Gastroesophageal sphincter (tissue), 4 donors: ENCODE data around the gene AK5. TPM values are rescaled to one million over a fixed set of nuclear protein-coding genes. Genes with fewer than 3 reads are reported as not detected.
"Not testable (repeated sequence)": the region's sequence is repeated elsewhere in the genome, so short reads cannot be mapped to it uniquely, and the experiment has no call there.

ENCODE experiments used
- ATAC-seq: fragments of 150-250 bp; one replicate; pipeline ENCODE4 v1.9.1; 2016; ENCODE audit warnings: mild to moderate bottlenecking, moderate library complexity
- H3K27ac ChIP-seq, 4 donors: fragments of 200-600 bp; sonication (generic) in 3 of 4; 1 replicate in 3 of 4; 2 replicates in 1 of 4; pipeline ENCODE4 v1.5.1; 2016 to 2019
- H3K27me3 ChIP-seq: fragments of 200-600 bp; sonication (generic); one replicate; pipeline ENCODE4 v1.5.1; 2019
- H3K36me3 ChIP-seq, 2 donors: fragments of 200-600 bp; sonication (generic); one replicate each; pipeline ENCODE4 v1.5.1; 2019; ENCODE audit warnings: control low read depth in 1 of 2
- H3K4me1 ChIP-seq, 3 donors: fragments of 200-600 bp; sonication (generic); 1 replicate in 2 of 3; 2 replicates in 1 of 3; pipeline ENCODE4 v1.5.1; 2016 to 2019; ENCODE audit warnings: control low read depth in 2 of 3
- H3K4me3 ChIP-seq, 2 donors: fragments of 200-600 bp; sonication (generic); one replicate each; pipeline ENCODE4 v1.5.1; 2019; ENCODE audit warnings: mild to moderate bottlenecking in 1 of 2, moderate library complexity in 1 of 2
- H3K9me3 ChIP-seq, 3 donors: fragments of 200-600 bp; sonication (generic); one replicate each; pipeline ENCODE4 v1.5.1; 2017 to 2019; ENCODE audit warnings: control low read depth in 2 of 3
- EP300 ChIP-seq: sonication (generic); formaldehyde crosslinking; IDR thresholded peaks from one replicate; pipeline ENCODE4 v1.6.1; 2017; ENCODE audit warnings: antibody characterized with exemption, mild to moderate bottlenecking
- POLR2A ChIP-seq, 2 donors: fragments of 450-650 bp; IDR thresholded peaks; one replicate each; pipeline ENCODE4 v1.6.1; 2017; ENCODE audit warnings: antibody characterized with exemption in 2 of 2, mild to moderate bottlenecking in 2 of 2, moderate library complexity in 1 of 2
- POLR2AphosphoS5 ChIP-seq: sonication (generic); formaldehyde crosslinking; IDR thresholded peaks from one replicate; pipeline ENCODE4 v1.6.1; 2017; ENCODE audit warnings: antibody characterized with exemption
- WGBS, 2 donors: methylation state at CpG; one replicate each; pipeline ENCODE4 v1.1.5; 2018; ENCODE audit warnings: low coverage in 1 of 2; 5-methylcytosine and 5-hydroxymethylcytosine counted together
- total RNA-seq, 4 donors: library from RNA; depleted of rRNA; stranded (reverse); fragments of >200 nt; gene quantifications; one replicate each; pipeline ENCODE4 v1.1.0, GENCODE V29; 2016
- TF ChIP-seq, protein P1 (sequence below), 4 experiments: fragments of 200-600 bp in 2 of 4; fragments of 450-650 bp in 2 of 4; sonication (generic) in 1 of 4; IDR thresholded peaks; one replicate each; pipeline ENCODE4 v1.5.1; 2017 to 2019; ENCODE audit warnings: antibody characterized with exemption in 4 of 4, mild to moderate bottlenecking in 2 of 4, moderate library complexity in 2 of 4

The AK5 gene
- total RNA-seq, 4 donors from 2014 or later, result 0.67 to 5.3 (median 2.7) TPM

DNA sequence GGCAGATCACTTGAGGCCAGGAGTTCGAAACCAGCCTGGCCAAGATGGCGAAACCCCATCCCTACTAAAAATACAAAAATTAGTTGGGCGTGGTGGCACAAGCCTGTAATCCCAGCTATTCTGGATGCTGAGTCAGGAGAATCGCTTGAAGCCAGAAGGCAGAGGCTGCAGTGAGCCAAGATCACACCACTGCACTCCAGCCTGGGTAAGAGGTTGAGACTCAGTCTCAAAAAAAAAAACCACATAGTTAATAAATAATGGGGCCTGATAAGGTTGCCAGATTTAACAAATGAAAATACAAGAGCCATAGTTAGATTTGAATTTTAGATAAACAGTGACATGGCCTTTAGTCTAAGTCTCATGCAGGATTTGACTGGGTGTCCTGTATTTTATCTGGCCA, 225.0 kb downstream of the AK5 start:
- Histone ChIP-seq H3K4me3 (no peak overlapping the region), H3K36me3 (no peaks in the 10 kb centered on the region), H3K4me1 (no peaks in the 10 kb centered on the region), H3K27ac (no peak overlapping the region), H3K27me3 (no peaks in the 10 kb centered on the region), H3K9me3 (no peaks in the 10 kb centered on the region)
- WGBS, 2 donors, result 90 to 95% methylated on average over 2 of the region's 4 CpGs
- ATAC-seq, result no peak
- TF ChIP-seq POLR2AphosphoS5, result no peak
- no peak for TF ChIP-seq POLR2A (IDR thresholded peaks at IDR 0.05)

DNA sequence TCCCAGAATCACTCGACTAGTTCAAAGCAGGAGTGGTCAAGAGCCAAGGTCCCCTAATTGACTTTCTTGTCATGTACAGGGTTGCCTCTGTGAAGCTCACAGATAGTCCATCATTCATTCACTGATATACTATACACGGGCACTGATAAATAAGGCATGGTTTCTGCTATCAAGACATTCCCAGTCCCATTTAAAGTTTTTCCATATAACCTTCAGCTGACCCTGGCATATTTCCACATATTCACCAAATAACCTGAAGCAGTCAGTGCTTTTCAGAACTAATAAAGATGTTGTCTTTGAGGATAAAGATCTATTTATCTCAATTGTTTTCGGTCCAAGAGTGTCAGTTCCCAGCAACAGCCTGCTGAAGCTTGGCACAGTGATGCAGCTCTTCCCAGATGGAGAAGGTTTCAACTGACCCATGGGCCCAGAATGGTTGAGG, 227.3 kb downstream of the AK5 start:
- H3K4me1 ChIP-seq, result peaks cover 0 to 6% (median 0%) of the 10 kb centered on the region in 3 donors
- peaks cover 3% of the 10 kb centered on the region for H3K27me3 ChIP-seq
- H3K4me3 ChIP-seq, result no peak overlapping the region
- H3K9me3 ChIP-seq, result no peaks in the 10 kb centered on the region
- WGBS, 2 donors, result 63 to 67% methylated on average over 3 of the region's 3 CpGs
- no peak overlapping the region for H3K27ac ChIP-seq
- no peak for ATAC-seq
- H3K36me3 ChIP-seq, result no peaks in the 10 kb centered on the region
- TF ChIP-seq, protein P1, sequence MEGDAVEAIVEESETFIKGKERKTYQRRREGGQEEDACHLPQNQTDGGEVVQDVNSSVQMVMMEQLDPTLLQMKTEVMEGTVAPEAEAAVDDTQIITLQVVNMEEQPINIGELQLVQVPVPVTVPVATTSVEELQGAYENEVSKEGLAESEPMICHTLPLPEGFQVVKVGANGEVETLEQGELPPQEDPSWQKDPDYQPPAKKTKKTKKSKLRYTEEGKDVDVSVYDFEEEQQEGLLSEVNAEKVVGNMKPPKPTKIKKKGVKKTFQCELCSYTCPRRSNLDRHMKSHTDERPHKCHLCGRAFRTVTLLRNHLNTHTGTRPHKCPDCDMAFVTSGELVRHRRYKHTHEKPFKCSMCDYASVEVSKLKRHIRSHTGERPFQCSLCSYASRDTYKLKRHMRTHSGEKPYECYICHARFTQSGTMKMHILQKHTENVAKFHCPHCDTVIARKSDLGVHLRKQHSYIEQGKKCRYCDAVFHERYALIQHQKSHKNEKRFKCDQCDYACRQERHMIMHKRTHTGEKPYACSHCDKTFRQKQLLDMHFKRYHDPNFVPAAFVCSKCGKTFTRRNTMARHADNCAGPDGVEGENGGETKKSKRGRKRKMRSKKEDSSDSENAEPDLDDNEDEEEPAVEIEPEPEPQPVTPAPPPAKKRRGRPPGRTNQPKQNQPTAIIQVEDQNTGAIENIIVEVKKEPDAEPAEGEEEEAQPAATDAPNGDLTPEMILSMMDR (IDR thresholded peaks at IDR 0.05), result no peak
- TF ChIP-seq EP300 (no peak), POLR2AphosphoS5 (no peak), POLR2A (IDR thresholded peaks at IDR 0.05) (no peak)

DNA sequence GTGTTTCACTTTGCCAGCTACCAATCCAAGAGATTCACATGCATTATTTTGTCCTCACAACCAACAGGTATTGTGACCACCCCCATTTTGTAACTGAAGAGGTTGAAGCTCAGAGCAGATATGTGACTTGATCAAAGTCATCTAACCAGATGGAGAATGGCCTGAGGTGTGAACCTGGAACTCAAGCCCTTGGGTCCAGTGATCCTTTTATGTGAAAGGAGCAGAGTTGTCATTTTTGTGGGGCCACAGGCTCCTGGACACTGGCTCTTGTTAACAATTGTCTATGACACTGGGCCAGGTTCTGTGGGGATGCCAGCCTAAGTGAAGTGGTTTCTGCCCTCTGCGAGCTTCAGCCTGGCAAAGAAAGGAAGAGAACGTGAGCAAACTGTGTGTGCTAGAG, 228.1 kb downstream of the AK5 start:
- no peaks in the 10 kb centered on the region for H3K36me3 ChIP-seq
- no peaks in the 10 kb centered on the region for H3K9me3 ChIP-seq
- peaks cover 3% of the 10 kb centered on the region for H3K27me3 ChIP-seq
- no peak overlapping the region for H3K27ac ChIP-seq
- H3K4me1 ChIP-seq, result peaks cover 0 to 10% (median 0%) of the 10 kb centered on the region in 3 donors
- WGBS, 2 donors, result 92 to 100% methylated on average over 2 of the region's 2 CpGs
- TF ChIP-seq POLR2AphosphoS5, result no peak
- TF ChIP-seq EP300, result no peak
- TF ChIP-seq POLR2A (IDR thresholded peaks at IDR 0.05), result no peak
- TF ChIP-seq, protein P1 (IDR thresholded peaks at IDR 0.05), result no peak
- ATAC-seq, result no peak
- H3K4me3 ChIP-seq, result no peak overlapping the region

DNA sequence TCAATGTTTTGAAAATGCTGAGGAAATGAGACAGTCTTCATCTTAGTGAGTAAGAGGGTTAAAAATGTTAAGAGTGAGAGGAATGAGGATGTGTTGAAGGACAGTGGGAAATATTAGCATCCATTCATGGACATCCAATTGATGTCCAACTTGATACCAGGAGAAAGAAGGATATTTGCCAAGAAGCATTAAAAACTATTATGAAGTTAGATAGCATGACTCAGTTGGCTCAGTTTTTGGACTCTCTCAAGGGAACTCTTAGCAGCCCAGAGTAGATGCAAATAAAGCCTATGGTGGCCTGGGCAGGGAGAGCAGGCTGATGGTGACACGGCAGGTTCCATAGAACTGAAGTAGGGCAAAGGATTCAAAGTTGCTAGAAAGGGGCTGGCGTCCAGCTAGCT, 229.6 kb downstream of the AK5 start:
- 80% methylated on average over 2 of the region's 2 CpGs; no CpG with 5 or more reads in 1 of the 2 donors for WGBS, 2 donors
- Histone ChIP-seq H3K36me3 (no peaks in the 10 kb centered on the region), H3K27ac (no peak overlapping the region), H3K9me3 (no peaks in the 10 kb centered on the region), H3K4me1 (peaks cover 0 to 17% (median 0%) of the 10 kb centered on the region in 3 donors), H3K4me3 (no peak overlapping the region), H3K27me3 (peaks cover 3% of the 10 kb centered on the region)
- no peak for TF ChIP-seq POLR2A (IDR thresholded peaks at IDR 0.05)
- no peak for TF ChIP-seq EP300
- TF ChIP-seq, protein P1 (IDR thresholded peaks at IDR 0.05), result no peak
- TF ChIP-seq POLR2AphosphoS5, result no peak
- peak; percentile 10 for ATAC-seq

DNA sequence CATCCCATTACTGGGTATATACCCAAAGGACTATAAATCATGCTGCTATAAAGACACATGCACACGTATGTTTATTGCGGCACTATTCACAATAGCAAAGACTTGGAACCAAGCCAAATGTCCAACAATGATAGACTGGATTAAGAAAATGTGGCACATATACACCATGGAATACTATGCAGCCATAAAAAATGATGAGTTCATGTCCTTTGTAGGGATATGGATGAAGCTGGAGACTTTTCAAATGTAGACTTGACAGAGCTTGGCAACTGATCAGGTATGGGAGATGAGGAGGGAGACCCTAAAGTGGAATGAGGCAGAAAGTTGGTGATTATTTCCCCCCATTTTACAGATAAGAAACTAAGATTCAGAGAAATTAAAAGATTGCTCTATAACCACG, 230.8 kb downstream of the AK5 start:
- H3K27ac ChIP-seq, H3K4me3 ChIP-seq, H3K9me3 ChIP-seq, ATAC-seq, H3K36me3 ChIP-seq, H3K27me3 ChIP-seq: not testable (repeated sequence)
- H3K4me1 ChIP-seq, result peaks cover 0 to 17% (median 0%) of the 10 kb centered on the region in 3 donors
- WGBS, 2 donors, result 88 to 97% methylated on average over 1 to 2 of the region's 3 CpGs

DNA sequence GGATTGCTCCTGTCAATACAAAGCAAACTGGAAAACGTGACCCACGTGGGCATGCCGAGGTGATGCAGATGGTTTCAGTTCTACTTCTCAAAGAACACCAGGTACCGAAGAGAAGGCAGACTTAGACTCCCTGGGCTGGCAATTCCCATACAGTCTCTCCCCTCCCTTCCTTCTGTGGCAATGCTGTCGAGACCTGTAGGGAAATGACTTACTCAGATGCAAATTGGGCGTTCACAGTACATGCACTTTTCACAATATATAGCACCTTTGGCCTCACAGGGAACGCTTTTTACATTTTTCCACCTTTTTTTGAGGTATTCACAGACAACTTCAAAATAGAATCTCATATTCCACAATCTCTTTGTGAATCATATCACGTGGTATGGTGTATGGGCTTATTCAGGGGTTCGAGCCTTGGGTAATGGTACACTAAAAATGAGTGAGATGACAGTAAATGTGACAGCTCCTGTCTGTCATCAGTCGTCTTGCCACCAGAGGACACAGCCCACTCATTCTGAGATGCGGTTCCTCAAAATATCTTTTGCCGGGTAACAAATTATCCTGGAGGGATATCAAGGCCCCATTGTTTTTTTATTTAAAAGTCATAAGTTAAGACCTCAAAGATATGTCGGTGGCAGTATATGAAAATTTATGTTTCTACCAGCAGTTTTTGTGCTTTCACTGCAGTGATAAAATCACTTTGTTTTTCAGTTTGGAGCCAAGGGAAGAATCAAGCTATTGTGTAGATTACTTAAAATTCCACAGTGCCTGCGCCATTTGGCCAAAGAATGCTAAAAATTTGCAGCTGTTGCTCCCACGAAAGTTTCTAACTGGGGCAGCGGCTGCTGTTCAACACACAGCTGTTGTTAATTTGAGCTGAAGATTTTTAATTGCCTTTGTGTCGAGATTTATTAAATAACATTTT, 232.3 kb downstream of the AK5 start:
- WGBS, 2 donors, result 51 to 55% methylated on average over 11 to 17 of the region's 17 CpGs
- Histone ChIP-seq H3K9me3 (peaks cover 0 to 11% (median 0%) of the 10 kb centered on the region in 3 donors), H3K27me3 (peaks cover 3% of the 10 kb centered on the region), H3K36me3 (no peaks in the 10 kb centered on the region), H3K4me1 (peaks cover 0 to 17% (median 0%) of the 10 kb centered on the region in 3 donors), H3K4me3 (no peak overlapping the region), H3K27ac (peak overlapping the region in 3 of 4 donors; percentile 52 to 60 (median 53))
- TF ChIP-seq POLR2A (IDR thresholded peaks at IDR 0.05), result no peak
- TF ChIP-seq EP300, result no peak
- TF ChIP-seq POLR2AphosphoS5, result no peak
- TF ChIP-seq, protein P1 (IDR thresholded peaks at IDR 0.05), result no peak
- ATAC-seq, result no peak
